ENCODE measurements around the gene SCUBE3. TPM values are rescaled to one million over a fixed set of nuclear protein-coding genes. Genes with fewer than 3 reads are reported as not detected.

SCUBE3 gene
- total and polyA plus RNA-seq, 2 donors (not counting 1 experiment from before 2014, with no cell fraction given): not detected

- H4K20me1 ChIP-seq (ENCODE audit: control insufficient read depth, insufficient read depth, low read length, poor library complexity, severe bottlenecking): no peaks in the 10 kb centered on the region
- H3K27me3 Mint-ChIP-seq: peaks cover 71% of the 10 kb centered on the region
- intact Hi-C loops (cut with micrococcal nuclease): no loop called here
Observed at GRCh38 chr6:35209081-35209480, 4.7 kb upstream of the SCUBE3 start.

More at GRCh38 chr6:35209081-35209480, 4.7 kb upstream of the SCUBE3 start:
- H3K36me3 ChIP-seq (replicated peaks in 1 of 2; ENCODE audit: control extremely low read depth in 1 of 2, control insufficient read depth in 1 of 2, extremely low read depth in 1 of 2, insufficient read depth in 2 of 2, low read length in 1 of 2): no peaks in the 10 kb centered on the region
- Mint-ChIP-seq H3K27ac (no peak overlapping the region), H3K9me3 (ENCODE audit: insufficient read depth) (no peaks in the 10 kb centered on the region), H3K4me1 (peaks cover 6% of the 10 kb centered on the region), H3K4me3 (no peak overlapping the region)
- no peak overlapping the region for H3K27ac ChIP-seq (ENCODE audit: low read length in 2 of 2)
- H3K79me2 ChIP-seq (ENCODE audit: control insufficient read depth, insufficient read depth, low read length): no peaks in the 10 kb centered on the region
- CTCF ChIA-PET: interaction anchor here (1.4 to 2.8 kb wide), 2 partner anchors 9 to 32 kb away, joined by 4 to 11 read pairs; no protein-coding TSS in a partner anchor
- TF ChIP-seq EZH2 (IDR thresholded peaks at IDR 0.05; ENCODE audit: borderline replicate concordance, insufficient read depth, low read depth, low read length, poor library complexity, severe bottlenecking): no peak
- no peak for TF ChIP-seq CTCF (IDR thresholded peaks at IDR 0.05)
- POLR2A ChIA-PET: no interaction called here
- H3K27me3 ChIP-seq (replicated peaks in 1 of 4; ENCODE audit: control extremely low read depth in 1 of 4, control insufficient read depth in 3 of 4, insufficient read depth in 4 of 4, low read length in 3 of 4): peaks cover 0 to 42% (median 18%) of the 10 kb centered on the region in 4 experiments
- 13% methylated on average over 1 of the region's 1 CpG for WGBS (ENCODE audit: insufficient coverage)
- no peak for DNase-seq
- no peak overlapping the region for H3K9ac ChIP-seq (ENCODE audit: low read length)
- no peak overlapping the region for H2AFZ ChIP-seq (ENCODE audit: insufficient read depth, low read depth, low read length, poor library complexity, severe bottlenecking)
- no peak for ATAC-seq (ENCODE audit: low read depth)
- H3K4me3 ChIP-seq (ENCODE audit: control extremely low read depth in 1 of 5, extremely low read depth in 1 of 5, insufficient read depth in 1 of 5, low read depth in 2 of 5, low read length in 4 of 5): no peak overlapping the region
- no peak overlapping the region for H3K4me2 ChIP-seq (replicated peaks; ENCODE audit: low read depth, low read length, poor library complexity, severe bottlenecking)
- H3K9me3 ChIP-seq (ENCODE audit: control extremely low read depth in 1 of 3, control insufficient read depth in 2 of 3, insufficient read depth in 1 of 3, low read length in 2 of 3): peaks cover 0 to 3% (median 0%) of the 10 kb centered on the region in 3 donors
- H3K4me1 ChIP-seq (ENCODE audit: control insufficient read depth in 2 of 2, insufficient read depth in 2 of 2, low read length in 2 of 2): peaks cover 5 to 9% of the 10 kb centered on the region in 2 donors

Data from B cell (primary cell).